NT2/D1 (cell line): Measurements from ENCODE around the gene LMX1B.

Experiments
- SUZ12 ChIP-seq: IDR thresholded peaks from 2 replicates; pipeline ENCODE4 v1.6.1; 2011; ENCODE audit not compliant: insufficient read length, insufficient read depth; ENCODE audit errors: extremely low read depth
- YY1 ChIP-seq: IDR thresholded peaks from 2 replicates; pipeline ENCODE4 v1.6.1; 2011; ENCODE audit not compliant: insufficient read length, insufficient read depth
- ZNF274 ChIP-seq: IDR thresholded peaks from 2 replicates; pipeline ENCODE4 v1.6.1; 2011; ENCODE audit warnings: mild to moderate bottlenecking, low read depth, low read length

DNA sequence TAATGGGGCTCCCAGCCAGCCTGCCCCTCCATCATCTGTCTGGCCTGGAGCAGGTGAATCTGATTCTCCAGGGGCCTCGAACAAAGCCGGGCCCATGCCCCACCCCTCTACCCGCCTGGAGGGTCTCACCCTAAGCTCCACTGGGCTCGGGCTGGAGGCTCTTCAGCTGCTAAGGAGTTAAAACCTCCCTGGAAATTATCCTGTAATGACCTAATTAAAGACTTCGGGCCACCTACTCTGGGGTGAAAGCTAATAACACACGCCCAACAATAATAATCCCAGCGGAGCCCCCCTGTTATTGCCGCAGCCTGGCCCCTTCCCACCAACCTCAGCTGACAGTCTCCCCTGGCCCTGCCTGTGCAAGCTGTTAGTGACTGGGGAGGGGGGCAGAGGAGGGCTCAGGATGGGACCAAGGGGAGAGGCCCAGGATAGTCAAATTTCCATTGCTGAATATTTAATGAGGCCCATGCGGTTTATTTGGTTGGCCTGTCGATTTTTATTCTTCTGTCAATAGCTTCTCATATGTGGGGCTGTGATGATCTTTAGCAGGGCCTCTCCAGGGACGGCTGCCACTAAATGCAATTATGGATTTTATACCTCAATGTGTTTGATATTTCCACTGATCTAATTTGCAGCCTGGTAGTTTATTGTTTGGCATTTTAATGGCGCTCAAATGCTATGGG is 25.7 kb downstream of the LMX1B start:
- no peak for TF ChIP-seq ZNF274
- TF ChIP-seq YY1 = no peak
- no peak for TF ChIP-seq SUZ12
